LNCAP (cell line): ENCODE data around the gene MYOC.

Source experiments
- CTCF ChIP-seq: fragments of 450-650 bp; IDR thresholded peaks from 2 replicates; pipeline ENCODE4 v1.5.1; 2017; ENCODE audit warnings: mild to moderate bottlenecking

The MYOC gene

GRCh38 chr1:171585715-171586114 lies 66.8 kb downstream of the MYOC start:
- no peak for TF ChIP-seq CTCF
